22Rv1 (cell line): ENCODE measurements around the gene ICAM5.
"Not testable (repeated sequence)": the region's sequence is repeated elsewhere in the genome, so short reads cannot be mapped to it uniquely, and the experiment has no call there.

Experiments
- H3K27ac ChIP-seq: fragments of 450-650 bp; 2 replicates; pipeline ENCODE4 v1.5.1; 2017
- ZFX ChIP-seq: fragments of 450-650 bp; IDR thresholded peaks from 2 replicates; pipeline ENCODE4 v1.6.1; 2017; ENCODE audit warnings: antibody characterized with exemption, borderline replicate concordance
- TF ChIP-seq, protein P1 (sequence below): fragments of 450-650 bp; IDR thresholded peaks from 2 replicates; pipeline ENCODE4 v1.5.1; 2017; ENCODE audit warnings: mild to moderate bottlenecking

Gene ICAM5

DNA sequence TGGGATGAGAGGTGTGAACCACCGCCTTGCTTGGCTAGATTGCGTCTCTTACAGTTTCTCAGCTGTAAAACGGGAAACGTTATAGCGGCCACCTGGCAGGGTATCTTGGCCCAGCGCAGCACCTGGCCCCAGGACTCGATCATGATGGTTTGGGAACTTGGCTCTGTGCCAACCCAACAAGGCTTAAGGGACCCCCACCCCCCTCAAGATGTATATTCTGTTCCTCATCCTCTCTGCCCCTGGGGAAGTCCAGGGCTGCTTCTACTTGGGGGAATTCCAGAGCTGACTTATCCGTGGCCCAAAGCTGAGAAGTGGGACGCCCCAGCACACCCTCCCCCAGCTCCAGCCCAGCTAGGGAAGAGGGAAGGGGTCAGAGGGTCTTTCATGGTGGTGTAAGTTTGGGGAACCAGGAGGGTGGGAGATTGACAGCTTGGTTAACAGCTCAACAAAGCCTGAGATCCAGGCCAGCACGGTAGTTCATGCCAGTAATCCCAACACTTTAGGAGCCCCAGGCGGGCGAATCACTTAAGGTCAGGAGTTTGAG, 18.1 kb upstream of the ICAM5 start:
- H3K27ac ChIP-seq, result no peak overlapping the region
- TF ChIP-seq ZFX, result no peak
- TF ChIP-seq, protein P1, sequence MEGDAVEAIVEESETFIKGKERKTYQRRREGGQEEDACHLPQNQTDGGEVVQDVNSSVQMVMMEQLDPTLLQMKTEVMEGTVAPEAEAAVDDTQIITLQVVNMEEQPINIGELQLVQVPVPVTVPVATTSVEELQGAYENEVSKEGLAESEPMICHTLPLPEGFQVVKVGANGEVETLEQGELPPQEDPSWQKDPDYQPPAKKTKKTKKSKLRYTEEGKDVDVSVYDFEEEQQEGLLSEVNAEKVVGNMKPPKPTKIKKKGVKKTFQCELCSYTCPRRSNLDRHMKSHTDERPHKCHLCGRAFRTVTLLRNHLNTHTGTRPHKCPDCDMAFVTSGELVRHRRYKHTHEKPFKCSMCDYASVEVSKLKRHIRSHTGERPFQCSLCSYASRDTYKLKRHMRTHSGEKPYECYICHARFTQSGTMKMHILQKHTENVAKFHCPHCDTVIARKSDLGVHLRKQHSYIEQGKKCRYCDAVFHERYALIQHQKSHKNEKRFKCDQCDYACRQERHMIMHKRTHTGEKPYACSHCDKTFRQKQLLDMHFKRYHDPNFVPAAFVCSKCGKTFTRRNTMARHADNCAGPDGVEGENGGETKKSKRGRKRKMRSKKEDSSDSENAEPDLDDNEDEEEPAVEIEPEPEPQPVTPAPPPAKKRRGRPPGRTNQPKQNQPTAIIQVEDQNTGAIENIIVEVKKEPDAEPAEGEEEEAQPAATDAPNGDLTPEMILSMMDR, result no peak

DNA sequence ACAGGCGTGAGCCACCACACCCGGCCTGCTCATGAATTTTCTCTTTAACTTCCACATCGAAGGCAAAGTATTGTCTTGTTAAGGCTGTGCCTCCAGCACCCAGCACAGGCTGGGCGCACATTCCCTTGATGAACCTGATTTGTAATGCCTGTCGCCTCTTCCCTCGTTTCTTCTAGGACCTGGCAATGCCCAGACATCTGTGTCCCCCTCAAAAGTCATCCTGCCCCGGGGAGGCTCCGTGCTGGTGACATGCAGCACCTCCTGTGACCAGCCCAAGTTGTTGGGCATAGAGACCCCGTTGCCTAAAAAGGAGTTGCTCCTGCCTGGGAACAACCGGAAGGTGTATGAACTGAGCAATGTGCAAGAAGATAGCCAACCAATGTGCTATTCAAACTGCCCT, 15.2 kb upstream of the ICAM5 start:
- H3K27ac ChIP-seq, result no peak overlapping the region
- TF ChIP-seq, protein P1, result no peak
- TF ChIP-seq ZFX, result no peak

DNA sequence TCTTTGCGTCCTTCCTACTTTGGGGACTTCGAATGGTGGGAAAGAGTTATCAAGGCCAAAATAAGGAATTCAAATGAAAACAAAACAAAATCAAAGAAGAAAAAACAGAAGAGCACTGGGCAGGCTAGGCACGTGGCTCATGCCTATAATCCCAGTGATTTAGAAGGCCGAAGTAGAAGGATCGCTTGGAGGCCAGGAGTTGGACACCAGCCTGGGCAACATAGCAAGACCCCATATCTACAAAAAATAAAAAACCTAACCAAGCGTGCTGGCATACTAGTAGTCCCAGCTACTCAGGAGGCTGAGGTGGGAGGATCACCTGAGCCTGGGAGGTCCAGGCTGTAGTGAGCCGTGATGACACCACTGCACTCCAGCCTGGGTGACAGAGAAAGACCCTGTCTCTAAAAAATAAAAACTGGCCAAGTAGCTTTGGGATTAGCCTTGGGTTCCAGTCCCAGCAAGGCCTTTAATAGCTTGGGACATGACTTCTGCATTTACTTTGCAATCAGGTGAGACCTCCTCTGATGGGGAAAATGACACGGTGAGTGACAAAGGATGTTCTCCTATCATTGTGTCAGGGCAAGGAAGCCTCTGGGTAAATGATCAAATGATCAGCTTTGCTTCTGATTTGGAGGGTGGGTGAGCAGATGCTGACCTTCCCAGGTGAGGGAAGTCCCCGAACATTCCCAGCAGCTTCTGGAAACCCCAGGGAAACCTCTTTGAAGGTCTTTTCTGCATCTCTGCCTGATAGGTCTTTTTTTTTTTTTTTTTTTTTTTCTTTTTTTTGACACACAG, 11.8 kb upstream of the ICAM5 start:
- TF ChIP-seq, protein P1, result no peak
- no peak for TF ChIP-seq ZFX
- H3K27ac ChIP-seq, result no peak overlapping the region

DNA sequence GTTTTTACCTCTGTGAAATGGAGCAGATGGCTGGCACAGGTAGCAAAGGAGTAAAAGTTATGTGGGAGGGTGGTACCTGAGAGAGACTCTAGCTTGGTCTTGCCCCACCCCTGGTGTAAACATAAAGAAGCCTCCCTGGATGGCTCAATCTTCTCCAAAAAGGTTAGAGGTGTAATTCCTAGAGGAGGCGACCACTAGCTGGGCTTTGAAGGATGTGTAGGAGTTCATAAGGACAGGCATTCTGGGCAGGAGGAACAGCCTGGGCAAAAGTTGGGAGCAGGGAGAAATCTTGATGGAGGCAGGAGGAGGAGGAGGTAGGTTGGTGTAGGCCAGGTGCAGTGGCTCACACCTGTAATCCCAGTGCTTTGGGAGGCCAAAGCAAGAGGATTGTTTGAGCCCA, 10.8 kb upstream of the ICAM5 start:
- TF ChIP-seq ZFX, result no peak
- TF ChIP-seq, protein P1, result no peak
- H3K27ac ChIP-seq, result no peak overlapping the region

DNA sequence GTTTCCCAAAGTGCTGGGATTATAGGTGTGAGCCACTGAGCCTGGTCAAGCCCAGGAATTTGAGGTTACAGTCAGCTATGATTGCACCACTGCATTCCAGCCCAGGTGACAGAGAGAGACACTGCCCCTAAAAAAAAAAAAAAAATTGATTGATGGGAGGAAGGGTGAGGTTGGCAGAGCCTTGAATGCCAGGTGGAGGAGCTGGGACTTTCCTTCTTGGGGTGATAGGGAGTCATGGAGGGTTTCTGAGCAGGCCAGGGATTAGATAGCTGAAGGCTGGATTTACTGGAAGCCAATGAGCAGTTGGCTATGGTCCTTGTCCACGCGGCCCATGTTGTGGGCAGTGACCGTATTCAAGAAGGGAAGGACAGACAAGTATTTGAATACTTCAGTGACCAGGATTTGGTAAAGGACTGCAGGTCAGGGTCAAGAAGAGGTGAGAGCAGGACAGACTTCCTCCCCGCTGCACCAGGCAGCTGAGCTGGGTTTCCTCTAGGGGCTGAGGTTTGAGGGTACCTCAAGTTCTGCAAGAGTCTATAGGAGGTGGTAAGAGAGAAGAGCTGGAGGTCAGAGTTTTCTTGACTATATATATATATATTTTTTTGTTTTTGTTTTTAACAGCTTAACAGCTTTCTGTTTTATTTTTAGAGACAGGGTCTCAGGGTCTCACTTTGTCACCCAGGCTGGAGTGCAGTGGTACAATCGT, 9.9 kb upstream of the ICAM5 start:
- TF ChIP-seq ZFX, result no peak
- TF ChIP-seq, protein P1, result no peak
- H3K27ac ChIP-seq, result no peak overlapping the region

DNA sequence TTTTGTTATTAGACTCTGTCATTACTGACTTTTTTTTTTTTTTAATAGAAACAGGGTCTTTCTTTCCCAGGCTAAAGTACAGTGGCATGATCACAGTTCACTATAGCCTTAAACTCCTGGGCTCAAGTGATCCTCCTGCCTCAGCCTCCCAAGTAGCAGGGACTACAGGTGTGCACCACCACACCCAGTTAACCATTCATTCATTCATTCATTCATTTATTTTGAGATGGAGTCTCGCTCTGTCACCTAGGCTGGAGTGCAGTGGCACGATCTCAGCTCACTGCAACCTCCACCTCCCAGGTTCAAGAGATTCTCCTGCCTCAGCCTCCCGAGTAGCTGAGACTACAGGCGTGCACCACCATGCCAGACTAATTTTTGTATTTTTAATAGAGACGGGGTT, 7.7 kb upstream of the ICAM5 start:
- not testable (repeated sequence) for H3K27ac ChIP-seq

DNA sequence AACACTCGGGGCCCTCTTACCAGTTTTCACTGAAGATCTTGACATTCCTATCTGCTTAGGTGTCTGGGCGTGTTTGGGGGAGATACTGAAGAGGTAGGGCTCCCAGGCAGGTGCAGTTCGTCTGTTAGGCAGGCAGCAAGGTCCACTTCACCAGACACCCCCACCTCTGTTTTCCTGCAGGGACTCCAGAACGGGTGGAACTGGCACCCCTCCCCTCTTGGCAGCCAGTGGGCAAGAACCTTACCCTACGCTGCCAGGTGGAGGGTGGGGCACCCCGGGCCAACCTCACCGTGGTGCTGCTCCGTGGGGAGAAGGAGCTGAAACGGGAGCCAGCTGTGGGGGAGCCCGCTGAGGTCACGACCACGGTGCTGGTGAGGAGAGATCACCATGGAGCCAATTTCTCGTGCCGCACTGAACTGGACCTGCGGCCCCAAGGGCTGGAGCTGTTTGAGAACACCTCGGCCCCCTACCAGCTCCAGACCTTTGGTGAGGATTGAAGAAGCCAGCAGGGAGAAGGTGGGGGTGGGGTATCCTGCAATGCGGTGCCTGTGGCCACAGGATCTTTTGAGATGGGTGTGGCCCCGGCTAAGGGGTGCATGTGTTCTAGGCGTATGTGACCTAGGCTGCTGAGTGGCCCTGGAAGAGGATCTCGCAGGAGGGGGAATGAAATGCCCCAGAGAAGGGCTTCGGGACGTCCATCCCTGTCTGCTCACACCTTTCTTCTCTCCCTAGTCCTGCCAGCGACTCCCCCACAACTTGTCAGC, 6.3 kb upstream of the ICAM5 start:
- TF ChIP-seq ZFX, result no peak
- TF ChIP-seq, protein P1, result no peak
- no peak overlapping the region for H3K27ac ChIP-seq
